ENCODE measurements around the gene TMEM94. TPM values are rescaled to one million over a fixed set of nuclear protein-coding genes. Genes with fewer than 3 reads are reported as not detected.
A peak's percentile ranks its signal among the peaks of the same experiment; 100 is the strongest.

The TMEM94 gene
- total RNA-seq, 3 donors from 2014 or later = 45.1 to 62.5 (median 51.1) TPM

DNA sequence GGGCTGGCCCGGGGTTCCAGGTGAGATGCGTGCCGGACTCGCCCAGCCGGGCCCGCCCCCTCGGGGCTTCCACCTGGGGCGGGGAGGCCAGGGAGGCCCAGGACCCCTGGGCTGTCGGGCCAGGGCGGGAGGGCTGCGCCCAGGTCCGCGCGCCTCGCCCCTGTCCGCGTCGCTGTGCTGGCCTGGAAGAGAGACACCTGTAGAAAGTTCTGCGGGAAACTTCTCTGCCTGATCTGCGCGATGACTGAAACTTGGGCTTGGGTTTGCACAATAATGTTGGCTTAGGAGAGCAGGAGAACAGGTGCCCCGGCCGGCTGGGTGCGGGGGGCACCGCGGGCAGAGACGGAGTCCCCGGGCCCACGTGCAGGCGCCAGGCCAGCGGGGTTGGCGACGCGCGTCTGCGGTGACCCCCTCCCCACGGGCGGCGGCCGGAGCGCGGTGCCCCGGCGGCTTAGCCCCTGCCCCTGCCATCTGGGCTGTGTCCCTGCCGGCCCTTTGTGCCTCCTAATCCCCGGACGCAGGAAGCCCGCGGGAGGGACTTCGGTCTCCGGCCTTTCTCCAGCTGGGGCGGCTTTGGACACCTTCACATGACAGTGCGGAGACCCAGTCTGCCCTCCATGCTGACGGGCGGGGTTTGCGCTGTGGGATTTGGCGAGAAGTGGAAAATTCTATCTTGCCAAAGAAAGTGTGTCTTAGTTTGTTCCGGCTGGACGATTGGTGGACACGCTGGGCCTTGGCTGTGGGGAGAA is 69.5 kb downstream of the TMEM94 start:
- no peak for DNase-seq (ENCODE audit: low spot score in 2 of 2)
- TF ChIP-seq POLR2AphosphoS5 (IDR thresholded peaks at IDR 0.05) (no peak), POLR2A (IDR thresholded peaks at IDR 0.05) (no peak)
- TF ChIP-seq, protein P1, sequence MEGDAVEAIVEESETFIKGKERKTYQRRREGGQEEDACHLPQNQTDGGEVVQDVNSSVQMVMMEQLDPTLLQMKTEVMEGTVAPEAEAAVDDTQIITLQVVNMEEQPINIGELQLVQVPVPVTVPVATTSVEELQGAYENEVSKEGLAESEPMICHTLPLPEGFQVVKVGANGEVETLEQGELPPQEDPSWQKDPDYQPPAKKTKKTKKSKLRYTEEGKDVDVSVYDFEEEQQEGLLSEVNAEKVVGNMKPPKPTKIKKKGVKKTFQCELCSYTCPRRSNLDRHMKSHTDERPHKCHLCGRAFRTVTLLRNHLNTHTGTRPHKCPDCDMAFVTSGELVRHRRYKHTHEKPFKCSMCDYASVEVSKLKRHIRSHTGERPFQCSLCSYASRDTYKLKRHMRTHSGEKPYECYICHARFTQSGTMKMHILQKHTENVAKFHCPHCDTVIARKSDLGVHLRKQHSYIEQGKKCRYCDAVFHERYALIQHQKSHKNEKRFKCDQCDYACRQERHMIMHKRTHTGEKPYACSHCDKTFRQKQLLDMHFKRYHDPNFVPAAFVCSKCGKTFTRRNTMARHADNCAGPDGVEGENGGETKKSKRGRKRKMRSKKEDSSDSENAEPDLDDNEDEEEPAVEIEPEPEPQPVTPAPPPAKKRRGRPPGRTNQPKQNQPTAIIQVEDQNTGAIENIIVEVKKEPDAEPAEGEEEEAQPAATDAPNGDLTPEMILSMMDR (IDR thresholded peaks at IDR 0.05) = no peak
- H3K36me3 ChIP-seq = no peaks in the 10 kb centered on the region
- peak overlapping the region; percentile 73 to 80 for H3K27ac ChIP-seq
- intact Hi-C loops (cut with DNase I; ENCODE audit: low total_unique reads) = loop anchor here (10.0 kb wide), 1 partner anchor 101 kb away; no protein-coding TSS in a partner anchor
- no peaks in the 10 kb centered on the region for H3K9me3 ChIP-seq
- H3K4me3 ChIP-seq = peak overlapping the region; percentile 63 to 71 (median 70)
- no peaks in the 10 kb centered on the region for H3K27me3 ChIP-seq
- H3K4me1 ChIP-seq = no peaks in the 10 kb centered on the region

DNA sequence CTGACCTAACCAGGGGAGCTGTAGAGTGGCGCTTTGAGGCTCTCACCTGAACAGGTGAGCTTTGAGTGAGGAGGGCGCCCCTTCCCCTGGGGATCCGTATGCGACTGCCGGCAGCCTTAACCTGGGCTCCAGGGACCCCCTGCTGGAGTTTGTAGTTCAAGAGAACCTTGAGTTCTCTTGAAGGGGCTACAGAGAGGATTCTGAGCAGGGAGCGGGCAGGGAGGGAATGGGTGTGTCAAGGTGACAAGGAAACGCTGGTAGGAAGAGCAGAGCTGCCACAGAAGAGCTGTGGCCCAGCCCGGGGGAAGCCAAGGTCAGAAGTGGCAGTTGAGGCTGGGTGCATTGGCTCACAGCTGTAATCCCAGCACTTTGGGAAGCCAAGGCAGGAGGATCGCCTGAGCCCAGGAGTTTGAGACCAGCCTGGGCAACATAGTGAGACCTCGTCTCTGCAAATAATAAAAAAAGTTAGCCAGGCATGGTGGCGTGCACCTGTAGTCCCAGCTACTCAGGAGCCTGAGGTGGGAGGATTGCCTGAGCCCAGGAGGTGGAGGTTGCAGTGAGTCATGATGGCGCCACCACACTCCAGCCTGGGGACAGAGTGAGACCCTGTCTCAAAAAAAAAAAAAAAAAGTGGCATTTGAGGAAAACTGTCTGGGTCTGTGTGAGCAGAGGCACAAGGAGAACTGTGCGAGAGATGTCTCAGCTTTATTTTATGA is 70.3 kb downstream of the TMEM94 start:
- peak overlapping the region; percentile 73 to 80 for H3K27ac ChIP-seq
- no peaks in the 10 kb centered on the region for H3K4me1 ChIP-seq
- no peak for DNase-seq (ENCODE audit: low spot score in 2 of 2)
- no peak for TF ChIP-seq POLR2A (IDR thresholded peaks at IDR 0.05)
- TF ChIP-seq POLR2AphosphoS5 (IDR thresholded peaks at IDR 0.05) = no peak
- TF ChIP-seq, protein P1 (IDR thresholded peaks at IDR 0.05) = no peak
- H3K9me3 ChIP-seq = no peaks in the 10 kb centered on the region
- no peaks in the 10 kb centered on the region for H3K27me3 ChIP-seq
- intact Hi-C loops (cut with DNase I; ENCODE audit: low total_unique reads) = loop anchor here (10.0 kb wide), 1 partner anchor 102 kb away; no protein-coding TSS in a partner anchor
- peak overlapping the region; percentile 63 to 71 (median 70) for H3K4me3 ChIP-seq
- H3K36me3 ChIP-seq = no peaks in the 10 kb centered on the region

DNA sequence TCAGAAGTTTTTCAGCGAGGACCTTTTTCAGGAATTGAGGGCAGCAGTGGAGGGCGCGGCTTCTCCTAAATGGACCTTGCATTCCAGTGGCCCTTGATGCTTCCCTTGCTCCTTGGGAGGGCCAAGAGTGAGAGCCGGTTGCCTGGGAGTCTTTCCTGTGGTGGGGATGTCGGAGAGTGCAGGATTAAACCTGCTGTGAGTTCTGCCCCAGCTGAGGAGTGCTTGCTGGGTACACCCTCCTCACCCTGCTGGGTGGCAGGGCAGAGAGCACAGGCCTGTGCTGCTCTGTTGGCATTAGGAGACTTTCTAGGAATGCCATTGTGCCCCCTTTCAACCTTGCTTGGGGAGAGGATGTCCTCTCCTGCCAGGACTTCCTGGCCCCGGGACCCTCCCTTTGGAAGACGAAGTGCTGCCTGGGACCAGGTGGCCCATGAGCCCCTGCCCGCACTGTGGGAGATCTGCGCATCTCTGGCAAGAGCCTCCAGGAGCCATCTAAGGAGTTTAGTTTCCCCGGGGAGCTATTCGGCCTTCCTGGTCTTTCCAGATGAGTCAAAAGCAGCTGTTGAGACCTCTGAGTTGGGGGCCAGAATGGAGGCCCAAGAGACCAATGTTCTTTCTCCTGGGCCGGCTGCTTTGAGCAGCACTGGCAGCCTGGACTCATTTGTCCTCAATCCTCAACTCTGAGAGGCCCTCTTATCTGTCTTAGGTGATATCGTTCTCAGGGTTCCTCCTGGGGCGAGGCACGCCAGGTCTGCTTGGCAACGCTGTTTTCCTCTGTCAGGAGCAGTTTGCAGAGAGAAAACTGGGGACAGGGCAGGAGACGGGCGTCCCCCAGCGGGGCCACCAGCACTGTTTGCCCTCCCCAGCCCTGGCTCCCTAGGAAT is 74.6 kb downstream of the TMEM94 start:
- Histone ChIP-seq H3K27me3 (no peaks in the 10 kb centered on the region), H3K36me3 (no peaks in the 10 kb centered on the region), H3K9me3 (no peaks in the 10 kb centered on the region), H3K4me3 (no peak overlapping the region), H3K27ac (no peak overlapping the region), H3K4me1 (no peaks in the 10 kb centered on the region)
- TF ChIP-seq POLR2AphosphoS5 (IDR thresholded peaks at IDR 0.05) (no peak), POLR2A (IDR thresholded peaks at IDR 0.05) (no peak)
- TF ChIP-seq, protein P1 (IDR thresholded peaks at IDR 0.05) = no peak
- intact Hi-C loops (cut with DNase I; ENCODE audit: low total_unique reads) = no loop called here
- DNase-seq (ENCODE audit: low spot score in 2 of 2) = no peak

DNA sequence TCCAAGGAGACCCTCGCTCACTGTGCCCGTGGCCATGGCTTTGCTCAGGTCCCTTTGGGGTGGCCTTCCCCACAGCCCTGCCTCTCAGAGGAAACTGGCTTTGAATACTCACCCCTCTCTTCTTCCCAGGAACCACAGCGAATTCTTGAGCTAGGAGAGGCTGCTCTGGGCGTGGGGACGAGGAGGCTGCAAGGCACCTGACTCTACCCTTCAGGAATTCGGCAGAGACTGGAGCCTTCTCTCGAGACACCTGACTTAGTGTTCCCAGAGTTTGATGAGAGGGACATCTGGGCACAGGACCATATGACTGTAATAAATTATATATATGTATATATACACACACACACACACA is 75.3 kb downstream of the TMEM94 start:
- Histone ChIP-seq H3K4me1 (no peaks in the 10 kb centered on the region), H3K27ac (no peak overlapping the region), H3K9me3 (no peaks in the 10 kb centered on the region), H3K4me3 (no peak overlapping the region), H3K27me3 (no peaks in the 10 kb centered on the region), H3K36me3 (no peaks in the 10 kb centered on the region)
- TF ChIP-seq POLR2AphosphoS5 (IDR thresholded peaks at IDR 0.05) (no peak), POLR2A (IDR thresholded peaks at IDR 0.05) (no peak)
- TF ChIP-seq, protein P1 (IDR thresholded peaks at IDR 0.05) = no peak
- intact Hi-C loops (cut with DNase I; ENCODE audit: low total_unique reads) = no loop called here
- DNase-seq (ENCODE audit: low spot score in 2 of 2) = no peak
